Measurements from ENCODE around the gene PLS1.
"Not testable (repeated sequence)": the region's sequence is repeated elsewhere in the genome, so short reads cannot be mapped to it uniquely, and the experiment has no call there.

PLS1 gene

DNA sequence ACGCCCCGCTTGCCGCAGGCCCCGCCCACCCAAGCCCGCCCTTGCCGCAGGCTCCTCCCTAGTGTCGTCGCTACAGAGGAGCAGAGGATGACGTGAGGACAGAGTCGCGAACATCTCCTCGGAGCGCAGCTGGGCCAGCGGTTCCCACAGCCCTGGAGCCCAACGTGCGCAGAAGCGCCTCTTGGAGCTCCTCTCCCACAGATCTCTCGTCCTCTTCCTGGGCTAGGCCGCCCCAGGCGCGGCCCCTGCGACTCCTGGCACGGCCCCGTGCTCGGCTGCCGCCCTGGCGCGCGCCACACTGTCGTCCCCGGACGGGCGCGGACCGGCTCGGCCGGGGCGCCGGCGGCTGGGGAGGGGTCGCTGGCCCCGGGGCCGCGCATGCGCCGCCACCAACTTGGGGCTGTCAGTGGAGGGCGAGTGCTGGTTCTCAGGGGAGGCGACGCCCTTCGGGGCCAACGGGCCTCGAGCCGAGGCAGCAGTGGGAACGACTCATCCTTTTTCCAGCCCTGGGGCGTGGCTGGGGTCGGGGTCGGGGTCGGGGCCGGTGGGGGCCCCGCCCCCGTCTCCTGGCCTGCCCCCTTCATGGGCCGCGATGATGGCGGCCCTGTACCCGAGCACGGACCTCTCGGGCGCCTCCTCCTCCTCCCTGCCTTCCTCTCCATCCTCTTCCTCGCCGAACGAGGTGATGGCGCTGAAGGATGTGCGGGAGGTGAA lies 127.9 kb downstream of the PLS1 start, which contains the start of gene TRPC1:
Gene TRPC1, plus strand, starts transcription at position 67 of the 714 bp plus-strand sequence. Its CDS starts 526 bp downstream, at position 593.
- H3K27me3 ChIP-seq (ENCODE audit: insufficient read depth, low read length), result no peaks in the 10 kb centered on the region
- H2AFZ ChIP-seq (ENCODE audit: low read length, unreplicated experiment), result peak within 1 kb of the TSS; percentile 95
- no peaks in the 10 kb centered on the region for H3K36me3 ChIP-seq (ENCODE audit: insufficient read depth, low read length)
- peaks cover 13% of the 10 kb centered on the region for H3K4me1 ChIP-seq (ENCODE audit: control insufficient read depth, insufficient read depth, low read length, unreplicated experiment)
- peak within 1 kb of the TSS; percentile 80 for H3K27ac ChIP-seq (ENCODE audit: low read depth, low read length)
- H3K4me3 ChIP-seq (ENCODE audit: low read depth, low read length), result peak within 1 kb of the TSS; percentile 95
- H3K79me2 ChIP-seq (ENCODE audit: control insufficient read depth, insufficient read depth, low read length, unreplicated experiment), result peaks cover 26% of the 10 kb centered on the region

DNA sequence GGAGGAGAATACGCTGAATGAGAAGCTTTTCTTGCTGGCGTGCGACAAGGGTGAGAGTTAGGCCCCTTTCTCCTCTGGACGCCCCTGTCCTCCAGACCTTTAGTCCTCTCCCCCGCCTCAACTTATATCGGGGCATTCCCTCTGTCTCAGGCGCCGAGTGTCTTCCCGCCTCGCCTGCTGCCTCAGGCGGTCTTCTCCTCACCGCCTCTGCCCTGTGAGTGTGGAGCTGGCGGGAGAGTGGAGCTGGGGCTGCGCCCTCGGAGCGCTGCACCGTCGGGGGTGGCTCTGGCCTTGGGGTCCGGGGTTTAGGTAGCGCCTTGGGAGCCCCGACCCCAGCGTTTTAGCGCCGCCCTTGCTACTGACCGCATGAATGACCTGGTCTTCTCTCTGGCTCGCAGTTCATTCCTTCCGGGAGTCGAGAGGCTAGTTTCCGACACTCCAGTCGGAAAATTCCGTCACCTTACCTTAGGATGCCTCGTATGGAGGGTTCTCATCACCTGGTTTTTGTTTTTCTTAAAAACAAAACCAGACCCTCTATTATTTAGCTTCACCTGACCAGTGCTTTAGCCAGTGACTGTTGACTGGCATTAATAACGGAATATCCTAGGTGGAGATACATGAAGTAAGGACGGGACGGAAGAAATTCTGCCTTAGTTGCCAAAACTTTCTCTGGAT lies 128.6 kb downstream of the PLS1 start:
- peak overlapping the region; percentile 95 for H2AFZ ChIP-seq (ENCODE audit: low read length, unreplicated experiment)

DNA sequence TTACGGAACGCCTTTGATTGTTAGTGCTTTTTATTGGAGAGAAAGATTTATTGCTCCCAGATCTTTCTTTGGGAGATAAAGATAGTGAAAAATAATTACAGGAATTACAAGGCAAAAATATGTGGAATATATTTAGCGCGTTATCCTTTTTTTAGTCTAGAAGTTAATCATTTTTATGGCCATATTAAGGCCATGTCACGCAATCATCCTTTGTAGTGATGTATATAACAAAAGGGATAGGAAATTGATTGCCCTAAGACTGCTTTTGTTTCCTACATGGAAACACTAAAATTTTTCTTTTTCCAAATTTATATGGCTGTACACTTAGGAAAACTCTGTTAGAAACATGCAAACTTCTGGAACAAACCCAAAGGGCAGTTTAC lies 129.2 kb downstream of the PLS1 start:
- no peaks in the 10 kb centered on the region for H3K27me3 ChIP-seq (ENCODE audit: insufficient read depth, low read length)
- H3K4me3 ChIP-seq (ENCODE audit: low read depth, low read length), result peak overlapping the region; percentile 95
- H2AFZ ChIP-seq (ENCODE audit: low read length, unreplicated experiment), result peak overlapping the region; percentile 95
- H3K27ac ChIP-seq (ENCODE audit: low read depth, low read length), result no peak overlapping the region
- H3K79me2 ChIP-seq (ENCODE audit: control insufficient read depth, insufficient read depth, low read length, unreplicated experiment), result peaks cover 26% of the 10 kb centered on the region
- H3K36me3 ChIP-seq (ENCODE audit: insufficient read depth, low read length), result no peaks in the 10 kb centered on the region
- H3K4me1 ChIP-seq (ENCODE audit: control insufficient read depth, insufficient read depth, low read length, unreplicated experiment), result peaks cover 13% of the 10 kb centered on the region

More for the DNA sequence above, 128.6 kb downstream of the PLS1 start:
- peaks cover 26% of the 10 kb centered on the region for H3K79me2 ChIP-seq (ENCODE audit: control insufficient read depth, insufficient read depth, low read length, unreplicated experiment)
- H3K4me3 ChIP-seq (ENCODE audit: low read depth, low read length), result peak overlapping the region; percentile 95
- peak overlapping the region; percentile 80 for H3K27ac ChIP-seq (ENCODE audit: low read depth, low read length)
- H3K4me1 ChIP-seq (ENCODE audit: control insufficient read depth, insufficient read depth, low read length, unreplicated experiment), result peaks cover 13% of the 10 kb centered on the region
- no peaks in the 10 kb centered on the region for H3K36me3 ChIP-seq (ENCODE audit: insufficient read depth, low read length)
- no peaks in the 10 kb centered on the region for H3K27me3 ChIP-seq (ENCODE audit: insufficient read depth, low read length)

DNA sequence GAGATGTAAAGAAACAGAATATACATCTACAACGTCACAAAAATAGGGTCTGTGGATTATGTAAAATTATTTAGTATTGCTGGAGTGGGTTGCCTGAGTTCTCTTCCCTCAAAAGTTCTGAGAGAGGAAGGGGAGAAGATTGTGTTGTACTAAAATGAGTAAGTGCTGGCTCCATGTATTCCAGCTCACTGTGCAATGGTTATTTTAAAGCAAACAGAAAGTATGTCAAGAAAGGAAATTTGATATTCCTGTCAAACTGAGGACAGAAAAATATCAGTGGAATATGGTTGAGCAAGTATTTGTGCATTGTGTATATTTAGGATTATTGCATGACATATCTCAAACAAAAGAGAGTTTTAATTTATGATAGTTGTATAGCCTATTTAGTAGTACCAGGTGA lies 129.8 kb downstream of the PLS1 start:
- H3K79me2 ChIP-seq (ENCODE audit: control insufficient read depth, insufficient read depth, low read length, unreplicated experiment), result peaks cover 26% of the 10 kb centered on the region
- H3K4me3 ChIP-seq (ENCODE audit: low read depth, low read length), result peak overlapping the region; percentile 95
- no peaks in the 10 kb centered on the region for H3K27me3 ChIP-seq (ENCODE audit: insufficient read depth, low read length)
- H2AFZ ChIP-seq (ENCODE audit: low read length, unreplicated experiment), result no peak overlapping the region
- peaks cover 13% of the 10 kb centered on the region for H3K4me1 ChIP-seq (ENCODE audit: control insufficient read depth, insufficient read depth, low read length, unreplicated experiment)
- H3K27ac ChIP-seq (ENCODE audit: low read depth, low read length), result no peak overlapping the region
- 0 out of 2 replicates have a peak, but pooled peaks cover 5% of the 10 kb centered on the region for H3K36me3 ChIP-seq (ENCODE audit: insufficient read depth, low read length)

DNA sequence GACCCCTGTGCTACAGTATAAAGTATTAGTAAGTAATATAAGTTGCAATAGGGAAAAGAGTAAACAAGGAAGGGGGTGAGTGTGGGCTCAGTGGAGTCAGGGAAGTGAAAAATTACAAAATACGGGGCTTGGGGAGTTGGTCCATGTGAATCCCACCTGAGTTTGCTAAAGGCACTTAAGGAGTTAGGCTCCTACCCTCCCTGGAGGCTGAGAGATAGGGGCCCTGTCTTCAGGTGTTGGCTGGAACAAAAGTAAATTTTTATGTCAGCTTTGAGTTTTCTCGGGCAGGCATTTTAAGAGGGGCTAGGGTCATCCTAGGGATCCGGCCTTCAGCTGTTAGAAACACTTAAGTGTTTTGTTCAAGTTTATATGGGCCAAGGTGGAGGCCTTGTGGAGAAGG lies 135.9 kb downstream of the PLS1 start:
- no peaks in the 10 kb centered on the region for H3K27me3 ChIP-seq (ENCODE audit: insufficient read depth, low read length)
- no peak overlapping the region for H3K4me3 ChIP-seq (ENCODE audit: low read depth, low read length)
- H3K27ac ChIP-seq (ENCODE audit: low read depth, low read length), result no peak overlapping the region
- H2AFZ ChIP-seq (ENCODE audit: low read length, unreplicated experiment), result no peak overlapping the region
- H3K79me2 ChIP-seq (ENCODE audit: control insufficient read depth, insufficient read depth, low read length, unreplicated experiment), result peaks cover 12% of the 10 kb centered on the region
- H3K36me3 ChIP-seq (ENCODE audit: insufficient read depth, low read length), result 0 out of 2 replicates have a peak, but pooled peaks cover 5% of the 10 kb centered on the region
- H3K4me1 ChIP-seq (ENCODE audit: control insufficient read depth, insufficient read depth, low read length, unreplicated experiment), result peaks cover 1% of the 10 kb centered on the region

DNA sequence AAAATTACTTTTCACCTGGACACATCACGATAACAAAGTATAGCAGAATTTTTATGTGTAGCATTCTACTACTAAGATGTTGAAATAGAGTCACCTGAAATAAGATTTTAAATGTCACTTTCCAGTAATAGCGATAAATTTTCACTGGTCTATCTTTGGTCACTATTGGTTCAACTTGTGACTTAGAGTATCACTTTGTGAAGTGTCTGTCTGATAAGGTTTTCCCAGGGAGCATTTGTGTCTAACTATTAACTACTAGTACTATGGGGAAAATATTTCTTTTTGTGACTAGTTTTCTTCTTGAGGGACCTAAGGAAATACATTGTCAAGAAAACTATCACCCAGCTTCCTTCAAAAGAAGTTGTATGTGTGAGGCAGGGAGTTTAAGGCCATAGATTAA lies 138.6 kb downstream of the PLS1 start:
- H3K4me1 ChIP-seq (ENCODE audit: control insufficient read depth, insufficient read depth, low read length, unreplicated experiment), result no peaks in the 10 kb centered on the region
- H3K27me3 ChIP-seq (ENCODE audit: insufficient read depth, low read length), result no peaks in the 10 kb centered on the region
- H3K4me3 ChIP-seq (ENCODE audit: low read depth, low read length), result no peak overlapping the region
- no peak overlapping the region for H2AFZ ChIP-seq (ENCODE audit: low read length, unreplicated experiment)
- H3K27ac ChIP-seq (ENCODE audit: low read depth, low read length), result no peak overlapping the region
- peaks cover 7% of the 10 kb centered on the region for H3K79me2 ChIP-seq (ENCODE audit: control insufficient read depth, insufficient read depth, low read length, unreplicated experiment)
- H3K36me3 ChIP-seq (ENCODE audit: insufficient read depth, low read length), result 0 out of 2 replicates have a peak, but pooled peaks cover 5% of the 10 kb centered on the region

DNA sequence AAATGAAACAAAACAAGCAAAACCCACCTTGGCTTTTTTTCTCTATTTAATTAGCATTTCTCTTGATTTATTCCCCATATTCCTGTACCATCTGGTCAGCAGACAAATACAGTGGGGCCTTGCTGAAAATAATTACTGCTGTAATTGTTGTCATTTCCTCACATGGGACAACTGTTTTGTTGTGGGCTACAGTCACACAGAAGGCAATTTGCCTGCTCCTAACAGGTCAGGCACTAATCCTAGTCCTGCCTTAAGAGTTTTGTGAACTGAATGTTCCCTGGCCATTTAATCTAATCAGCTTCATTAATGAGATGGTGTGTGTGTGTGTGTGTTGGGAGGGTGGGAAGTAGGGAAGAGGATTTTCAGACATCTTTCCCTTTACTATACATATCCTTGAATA lies 139.3 kb downstream of the PLS1 start:
- no peaks in the 10 kb centered on the region for H3K27me3 ChIP-seq (ENCODE audit: insufficient read depth, low read length)
- H3K36me3 ChIP-seq (ENCODE audit: insufficient read depth, low read length), result 0 out of 2 replicates have a peak, but pooled peaks cover 5% of the 10 kb centered on the region
- H2AFZ ChIP-seq (ENCODE audit: low read length, unreplicated experiment), result no peak overlapping the region
- H3K79me2 ChIP-seq (ENCODE audit: control insufficient read depth, insufficient read depth, low read length, unreplicated experiment), result peaks cover 7% of the 10 kb centered on the region
- H3K27ac ChIP-seq (ENCODE audit: low read depth, low read length), result no peak overlapping the region
- no peaks in the 10 kb centered on the region for H3K4me1 ChIP-seq (ENCODE audit: control insufficient read depth, insufficient read depth, low read length, unreplicated experiment)
- no peak overlapping the region for H3K4me3 ChIP-seq (ENCODE audit: low read depth, low read length)

DNA sequence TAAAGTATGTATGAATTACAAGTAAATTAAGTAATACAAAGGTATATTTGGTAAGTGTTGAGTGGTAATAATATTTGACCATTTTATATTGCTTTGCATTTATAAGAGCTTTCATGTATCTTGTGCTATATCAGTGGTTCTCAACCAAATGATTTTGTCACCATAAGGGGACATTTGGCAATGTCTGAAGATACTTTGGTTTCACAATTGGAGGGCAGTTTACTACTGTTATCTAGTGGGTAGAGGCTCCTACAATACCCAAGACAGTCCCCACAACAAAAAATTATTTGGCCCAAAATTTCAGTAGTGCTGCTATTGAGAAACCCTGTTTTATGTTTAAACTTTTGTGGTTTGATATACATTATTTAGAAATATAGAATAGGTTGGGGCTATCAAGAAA lies 142.2 kb downstream of the PLS1 start:
- Histone ChIP-seq H3K27ac (ENCODE audit: low read depth, low read length) (no peak overlapping the region), H3K79me2 (ENCODE audit: control insufficient read depth, insufficient read depth, low read length, unreplicated experiment) (peaks cover 7% of the 10 kb centered on the region), H3K27me3 (ENCODE audit: insufficient read depth, low read length) (no peaks in the 10 kb centered on the region), H3K4me1 (ENCODE audit: control insufficient read depth, insufficient read depth, low read length, unreplicated experiment) (no peaks in the 10 kb centered on the region), H3K36me3 (ENCODE audit: insufficient read depth, low read length) (no peaks in the 10 kb centered on the region), H2AFZ (ENCODE audit: low read length, unreplicated experiment) (no peak overlapping the region), H3K4me3 (ENCODE audit: low read depth, low read length) (no peak overlapping the region)

DNA sequence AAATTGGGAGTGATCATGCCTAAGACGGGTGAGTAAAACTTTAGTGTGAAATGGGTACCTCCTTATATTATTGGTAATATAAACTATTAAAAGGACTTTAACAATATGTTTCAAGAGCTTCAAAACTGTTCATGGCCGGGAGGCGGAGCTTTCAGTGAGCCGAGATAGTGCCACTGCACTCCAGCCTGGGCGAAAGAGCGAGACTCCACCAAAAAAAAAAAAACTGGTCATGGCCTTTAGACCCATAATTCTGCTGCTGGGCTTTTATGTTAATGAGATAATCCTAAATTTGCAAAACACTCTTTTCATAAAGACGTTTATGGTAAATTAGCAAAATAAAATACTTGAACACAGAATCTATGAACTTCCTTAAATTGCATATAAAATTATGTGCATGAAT lies 150.5 kb downstream of the PLS1 start:
- no peak overlapping the region for H3K4me3 ChIP-seq (ENCODE audit: low read depth, low read length)
- H2AFZ ChIP-seq (ENCODE audit: low read length, unreplicated experiment), result no peak overlapping the region
- no peaks in the 10 kb centered on the region for H3K79me2 ChIP-seq (ENCODE audit: control insufficient read depth, insufficient read depth, low read length, unreplicated experiment)
- no peak overlapping the region for H3K27ac ChIP-seq (ENCODE audit: low read depth, low read length)
- no peaks in the 10 kb centered on the region for H3K4me1 ChIP-seq (ENCODE audit: control insufficient read depth, insufficient read depth, low read length, unreplicated experiment)
- H3K27me3 ChIP-seq (ENCODE audit: insufficient read depth, low read length), result no peaks in the 10 kb centered on the region
- H3K36me3 ChIP-seq (ENCODE audit: insufficient read depth, low read length), result peaks cover 19% of the 10 kb centered on the region

DNA sequence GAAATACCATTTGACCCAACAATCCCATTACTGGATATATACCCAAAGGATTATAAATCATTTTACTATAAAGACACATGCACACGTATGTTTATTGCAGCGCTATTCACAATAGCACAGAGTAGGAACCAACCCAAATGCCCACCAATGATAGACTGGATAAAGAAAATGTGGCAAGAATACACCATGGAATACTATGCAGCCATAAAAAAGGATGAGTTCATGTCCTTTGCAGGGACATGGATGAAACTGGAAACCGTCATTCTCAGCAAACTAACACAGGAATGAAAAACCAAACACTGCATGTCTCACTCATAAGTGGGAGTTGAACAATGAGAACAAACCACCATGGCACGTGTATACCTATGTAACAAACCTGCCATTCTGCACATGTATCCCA lies 154.3 kb downstream of the PLS1 start:
- not testable (repeated sequence) for H3K4me3 ChIP-seq (ENCODE audit: low read depth, low read length); H3K4me1 ChIP-seq (ENCODE audit: control insufficient read depth, insufficient read depth, low read length, unreplicated experiment); H3K27me3 ChIP-seq (ENCODE audit: insufficient read depth, low read length); H2AFZ ChIP-seq (ENCODE audit: low read length, unreplicated experiment); H3K79me2 ChIP-seq (ENCODE audit: control insufficient read depth, insufficient read depth, low read length, unreplicated experiment); H3K27ac ChIP-seq (ENCODE audit: low read depth, low read length)
- H3K36me3 ChIP-seq (ENCODE audit: insufficient read depth, low read length), result peaks cover 18% of the 10 kb centered on the region

DNA sequence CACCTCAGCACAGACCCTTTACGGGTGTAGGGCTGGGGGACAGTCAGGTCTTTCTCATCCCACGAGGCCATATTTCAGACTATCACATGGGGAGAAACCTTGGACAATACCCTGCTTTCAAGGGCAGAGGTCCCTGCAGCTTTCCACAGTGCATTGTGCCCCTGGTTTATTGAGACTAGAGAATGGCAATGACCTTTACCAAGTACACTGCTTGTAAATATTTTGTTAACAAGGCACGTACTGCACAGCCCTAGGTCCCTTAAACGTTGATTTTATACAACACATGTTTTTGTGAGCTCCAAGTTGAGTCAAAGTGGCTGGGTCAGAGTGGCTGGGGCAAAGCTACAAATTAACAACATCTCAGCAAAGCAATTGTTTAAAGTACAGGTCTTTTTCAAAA lies 156.4 kb downstream of the PLS1 start:
- not testable (repeated sequence) for H3K4me3 ChIP-seq (ENCODE audit: low read depth, low read length); H3K27me3 ChIP-seq (ENCODE audit: insufficient read depth, low read length); H3K79me2 ChIP-seq (ENCODE audit: control insufficient read depth, insufficient read depth, low read length, unreplicated experiment); H3K4me1 ChIP-seq (ENCODE audit: control insufficient read depth, insufficient read depth, low read length, unreplicated experiment); H3K27ac ChIP-seq (ENCODE audit: low read depth, low read length); H2AFZ ChIP-seq (ENCODE audit: low read length, unreplicated experiment)
- H3K36me3 ChIP-seq (ENCODE audit: insufficient read depth, low read length), result peaks cover 18% of the 10 kb centered on the region
